Mesendoderm (in vitro differentiated cells): Measurements from ENCODE around the gene ETF1.

ENCODE experiments used
- DNase-seq: peaks from one replicate; pipeline ENCODE4 v3.0.0; 2013
- H2AK5ac ChIP-seq: 2 replicates; pipeline ENCODE4 v1.6.1; 2013; ENCODE audit warnings: low read length, inconsistent platforms
- H2BK120ac ChIP-seq: 2 replicates; pipeline ENCODE4 v1.6.1; 2013; ENCODE audit warnings: low read depth, mild to moderate bottlenecking, low read length, moderate library complexity, mixed read lengths
- H2BK15ac ChIP-seq: replicated peaks from 2 replicates; pipeline ENCODE4 v1.6.1; 2013; ENCODE audit warnings: low read depth, mild to moderate bottlenecking, moderate library complexity
- H2BK5ac ChIP-seq: 2 replicates; pipeline ENCODE4 v1.6.1; 2013; ENCODE audit warnings: low read length, inconsistent platforms
- H3K18ac ChIP-seq: 2 replicates; pipeline ENCODE4 v1.6.1; 2013; ENCODE audit warnings: mild to moderate bottlenecking, low read length, mixed read lengths
- H3K23ac ChIP-seq: one replicate; pipeline ENCODE4 v1.6.1; 2013; ENCODE audit warnings: low read length
- H3K27ac ChIP-seq: 2 replicates; pipeline ENCODE4 v1.5.1; 2013; ENCODE audit warnings: low read depth, mild to moderate bottlenecking, inconsistent platforms, low read length, moderate library complexity
- H3K27me3 ChIP-seq: 2 replicates; pipeline ENCODE4 v1.6.1; 2013; ENCODE audit warnings: low read length, control low read depth, mild to moderate bottlenecking, inconsistent platforms; ENCODE audit not compliant: insufficient read depth, poor library complexity
- H3K36me3 ChIP-seq: 2 replicates; pipeline ENCODE4 v1.6.1; 2013; ENCODE audit warnings: low read length, inconsistent platforms; ENCODE audit not compliant: control insufficient read depth, insufficient read depth
- H3K4ac ChIP-seq: one replicate; pipeline ENCODE4 v1.6.1; 2013; ENCODE audit warnings: low read depth, mild to moderate bottlenecking, low read length, moderate library complexity
- H3K4me1 ChIP-seq: 2 replicates; pipeline ENCODE4 v1.6.1; 2013; ENCODE audit warnings: low read depth, low read length, inconsistent platforms; ENCODE audit not compliant: control insufficient read depth
- H3K4me2 ChIP-seq: 2 replicates; pipeline ENCODE4 v1.6.1; 2013; ENCODE audit warnings: low read length
- H3K4me3 ChIP-seq: 2 replicates; pipeline ENCODE4 v1.5.1; 2013; ENCODE audit warnings: mild to moderate bottlenecking, low read length
- H3K56ac ChIP-seq: one replicate; pipeline ENCODE4 v1.6.1; 2013; ENCODE audit warnings: low read length
- H3K79me1 ChIP-seq: 2 replicates; pipeline ENCODE4 v1.6.1; 2013; ENCODE audit warnings: low read length, inconsistent platforms
- H3K79me2 ChIP-seq: 2 replicates; pipeline ENCODE4 v1.6.1; 2013; ENCODE audit warnings: mild to moderate bottlenecking, low read length; ENCODE audit not compliant: control insufficient read depth, insufficient read depth
- H3K9ac ChIP-seq: 2 replicates; pipeline ENCODE4 v1.6.1; 2013; ENCODE audit warnings: low read length, inconsistent platforms
- H4K5ac ChIP-seq: one replicate; pipeline ENCODE4 v1.6.1; 2013; ENCODE audit warnings: low read length
- H4K8ac ChIP-seq: one replicate; pipeline ENCODE4 v1.6.1; 2013; ENCODE audit warnings: low read depth, mild to moderate bottlenecking, control low read depth, low read length, moderate library complexity
- WGBS: extraction: QIAGEN DNeasy Blood & Tissue Kit; methylation state at CpG from one replicate; pipeline ENCODE4 v1.1.7; 2013; ENCODE audit warnings: low lambda C conversion rate, missing lambda C conversion rate; ENCODE audit not compliant: insufficient coverage; ENCODE audit errors: extremely low coverage; 5-methylcytosine and 5-hydroxymethylcytosine counted together

The ETF1 gene

DNA sequence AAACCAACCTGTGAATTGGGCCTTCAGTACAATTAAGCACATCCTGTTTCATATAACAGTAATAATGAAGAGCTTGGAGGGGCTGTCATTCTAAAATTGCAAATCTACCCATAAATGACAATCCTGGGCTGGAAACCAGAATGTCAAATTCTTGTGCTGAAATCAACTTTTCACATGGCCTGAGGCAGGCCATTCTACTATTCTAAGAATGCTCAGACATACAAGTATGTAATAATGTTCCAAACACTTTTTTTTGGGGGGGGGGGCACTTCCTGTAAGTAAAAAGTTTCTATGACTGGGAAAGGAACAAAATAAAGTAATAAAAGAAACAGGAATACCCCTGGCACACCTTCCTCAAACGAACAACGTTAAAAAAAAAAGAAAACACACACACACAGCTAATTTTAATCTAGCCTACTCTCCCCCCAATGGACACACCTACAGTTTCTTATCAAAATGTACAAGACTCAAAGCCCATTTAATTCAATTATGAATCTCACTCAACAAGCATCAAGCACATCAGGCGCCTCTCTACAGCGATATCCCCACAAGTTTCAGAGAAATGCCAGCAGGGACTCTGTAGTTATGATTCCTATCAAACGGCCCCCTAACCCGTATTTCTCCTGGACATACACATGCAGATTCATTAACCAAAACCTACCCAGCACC lies 1.4 kb downstream of the ETF1 start:
- no peak for DNase-seq
- no peak overlapping the region for H2AK5ac ChIP-seq
- H3K36me3 ChIP-seq, result no peaks in the 10 kb centered on the region
- H3K4me2 ChIP-seq, result peak overlapping the region; percentile 78
- peak overlapping the region; percentile 96 for H3K4me3 ChIP-seq
- no peak overlapping the region for H2BK5ac ChIP-seq
- no peak overlapping the region for H3K23ac ChIP-seq
- no peak overlapping the region for H4K8ac ChIP-seq
- no peak overlapping the region for H3K27ac ChIP-seq
- H3K79me1 ChIP-seq, result peaks cover 9% of the 10 kb centered on the region
- no peaks in the 10 kb centered on the region for H3K27me3 ChIP-seq
- H3K56ac ChIP-seq, result peak overlapping the region; percentile 99
- WGBS, result no CpG with 5 or more reads among the region's 6 CpGs
- H4K5ac ChIP-seq, result no peak overlapping the region
- H3K4me1 ChIP-seq, result peaks cover 4% of the 10 kb centered on the region
- no peak overlapping the region for H3K4ac ChIP-seq
- no peak overlapping the region for H2BK120ac ChIP-seq
- H3K18ac ChIP-seq, result no peak overlapping the region
- H3K79me2 ChIP-seq, result peaks cover 77% of the 10 kb centered on the region
- H2BK15ac ChIP-seq, result no peak overlapping the region
- peak overlapping the region; percentile 98 for H3K9ac ChIP-seq

DNA sequence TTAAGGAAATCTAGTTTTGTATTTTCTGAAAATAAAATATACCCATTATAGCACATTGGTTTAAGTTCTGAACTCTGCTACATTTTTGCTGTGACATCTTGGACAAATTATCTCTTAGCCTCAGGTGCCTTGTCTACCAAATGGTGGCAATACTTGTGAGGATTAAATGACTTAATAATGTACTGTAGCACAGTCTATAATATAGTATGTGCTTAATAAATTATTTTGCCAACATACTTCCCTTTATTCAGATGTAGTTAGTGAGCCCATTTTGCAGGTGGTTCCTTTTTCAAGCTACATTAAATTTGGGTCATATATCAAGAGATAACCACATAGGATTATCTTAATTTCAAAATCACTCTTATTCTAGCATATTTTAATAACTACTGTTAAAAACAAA lies 3.2 kb downstream of the ETF1 start:
- no peak overlapping the region for H3K9ac ChIP-seq
- no peak overlapping the region for H2AK5ac ChIP-seq
- H3K4me3 ChIP-seq, result no peak overlapping the region
- H3K79me2 ChIP-seq, result peaks cover 79% of the 10 kb centered on the region
- H3K23ac ChIP-seq, result no peak overlapping the region
- no peak overlapping the region for H3K4ac ChIP-seq
- no peak overlapping the region for H3K4me2 ChIP-seq
- H2BK15ac ChIP-seq, result no peak overlapping the region
- no peak overlapping the region for H3K18ac ChIP-seq
- no peak for DNase-seq
- H3K36me3 ChIP-seq, result no peaks in the 10 kb centered on the region
- H3K27me3 ChIP-seq, result no peaks in the 10 kb centered on the region
- no peak overlapping the region for H2BK120ac ChIP-seq
- peaks cover under 1% of the 10 kb centered on the region for H3K4me1 ChIP-seq
- H4K8ac ChIP-seq, result no peak overlapping the region
- H2BK5ac ChIP-seq, result no peak overlapping the region
- H3K27ac ChIP-seq, result no peak overlapping the region
- no peak overlapping the region for H4K5ac ChIP-seq
- H3K56ac ChIP-seq, result no peak overlapping the region
- H3K79me1 ChIP-seq, result peaks cover 5% of the 10 kb centered on the region

DNA sequence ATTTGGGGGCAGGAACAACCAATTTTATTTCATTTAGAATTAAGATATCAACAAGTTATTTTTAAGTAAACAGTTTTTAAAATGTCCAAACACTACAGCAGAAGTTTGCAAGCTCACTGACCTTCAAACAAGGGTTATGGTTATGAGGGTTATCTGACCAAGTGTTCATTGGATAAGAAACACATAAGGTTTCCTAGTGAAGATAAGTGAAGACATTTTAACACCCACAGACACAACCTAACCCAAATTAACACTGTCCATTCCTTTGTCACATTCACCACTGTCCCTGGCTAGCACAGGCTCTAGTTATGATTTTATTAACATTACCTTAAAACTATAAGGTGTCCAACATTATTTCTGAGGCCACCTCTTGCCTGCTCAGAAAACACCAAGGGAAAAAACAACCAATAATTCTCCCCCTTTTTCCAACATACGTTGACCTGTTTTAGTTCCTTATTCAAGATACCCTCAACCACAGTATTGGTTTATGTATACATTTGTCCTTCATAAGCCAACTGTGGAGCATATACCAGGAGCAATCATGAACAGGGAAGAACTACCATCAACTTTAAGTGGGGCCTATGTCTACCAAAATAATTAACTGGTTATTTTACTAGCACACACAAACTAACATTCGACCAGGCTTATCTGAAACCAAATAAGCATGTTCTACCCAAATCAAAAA lies 4.0 kb downstream of the ETF1 start:
- Histone ChIP-seq H3K4me2 (no peak overlapping the region), H3K27me3 (no peaks in the 10 kb centered on the region), H3K23ac (no peak overlapping the region), H3K79me1 (peaks cover 7% of the 10 kb centered on the region), H2AK5ac (no peak overlapping the region), H3K9ac (no peak overlapping the region), H3K56ac (no peak overlapping the region), H2BK15ac (no peak overlapping the region), H3K36me3 (no peaks in the 10 kb centered on the region), H3K79me2 (peaks cover 79% of the 10 kb centered on the region), H3K4me1 (no peaks in the 10 kb centered on the region), H4K5ac (no peak overlapping the region), H3K4me3 (no peak overlapping the region), H3K27ac (no peak overlapping the region), H2BK5ac (no peak overlapping the region), H4K8ac (no peak overlapping the region), H3K18ac (no peak overlapping the region), H2BK120ac (no peak overlapping the region), H3K4ac (no peak overlapping the region)
- no CpG with 5 or more reads among the region's 2 CpGs for WGBS
- no peak for DNase-seq

DNA sequence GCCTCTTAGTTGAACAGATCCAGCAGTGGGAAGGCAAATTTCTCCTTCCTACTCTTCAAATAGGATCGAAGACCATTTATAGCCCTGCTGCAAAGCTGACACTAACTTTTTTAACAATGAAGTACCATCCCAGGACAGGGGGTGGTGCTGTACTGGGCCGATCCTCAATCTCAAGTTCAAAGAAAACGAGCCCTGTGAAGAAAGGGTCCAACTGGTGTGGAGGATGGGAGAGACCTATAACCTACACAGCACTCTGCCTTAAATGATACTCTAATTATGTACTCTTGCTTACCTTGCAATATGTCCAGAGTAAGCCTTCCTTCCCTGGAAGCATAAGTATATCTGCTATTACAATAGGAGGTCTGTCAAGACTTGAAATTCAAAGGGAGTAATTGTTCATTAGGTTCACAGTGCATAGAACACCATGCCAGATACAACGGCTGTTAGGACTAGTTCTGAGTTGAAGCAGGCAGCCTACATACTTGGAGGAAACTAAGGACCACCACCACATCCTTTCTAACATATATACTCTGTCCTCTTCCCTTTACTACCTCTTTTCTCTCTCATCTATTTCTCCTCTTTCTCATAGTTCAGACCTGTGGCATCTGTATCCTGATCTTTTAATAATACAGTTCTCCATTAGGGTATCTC lies 6.2 kb downstream of the ETF1 start:
- no peak overlapping the region for H3K23ac ChIP-seq
- H3K4me1 ChIP-seq, result no peaks in the 10 kb centered on the region
- DNase-seq, result peak; percentile 65

DNA sequence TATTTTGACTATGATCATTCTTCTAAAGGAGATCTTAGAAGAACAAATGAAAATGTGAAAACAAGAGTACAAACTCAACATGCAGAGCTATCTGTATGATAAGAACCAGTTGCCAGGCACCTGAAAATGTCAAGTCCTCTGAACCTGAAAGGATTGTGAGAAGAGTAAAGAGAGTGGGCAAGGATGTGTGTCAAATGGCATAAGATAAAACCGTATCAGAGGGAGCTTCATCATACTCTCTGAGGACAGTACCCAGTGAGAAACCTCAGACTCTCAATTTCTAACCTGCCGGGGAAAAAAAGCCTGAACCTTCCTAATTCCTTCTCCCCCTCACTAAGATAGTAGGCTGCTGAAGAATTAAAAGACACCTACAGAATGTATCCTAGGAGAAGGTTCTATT lies 6.8 kb downstream of the ETF1 start:
- H3K79me2 ChIP-seq, result peaks cover 80% of the 10 kb centered on the region
- H3K4me2 ChIP-seq, result no peak overlapping the region
- no peak overlapping the region for H3K18ac ChIP-seq
- H3K36me3 ChIP-seq, result no peaks in the 10 kb centered on the region
- no peaks in the 10 kb centered on the region for H3K27me3 ChIP-seq
- H2AK5ac ChIP-seq, result no peak overlapping the region
- H3K4ac ChIP-seq, result no peak overlapping the region
- no peak overlapping the region for H2BK5ac ChIP-seq
- no peak overlapping the region for H3K56ac ChIP-seq
- no peak overlapping the region for H2BK120ac ChIP-seq
- H3K27ac ChIP-seq, result no peak overlapping the region
- no peaks in the 10 kb centered on the region for H3K4me1 ChIP-seq
- H3K4me3 ChIP-seq, result no peak overlapping the region
- H2BK15ac ChIP-seq, result no peak overlapping the region
- no peak overlapping the region for H4K8ac ChIP-seq
- H3K23ac ChIP-seq, result no peak overlapping the region
- WGBS, result no CpG with 5 or more reads among the region's 2 CpGs
- no peak overlapping the region for H3K9ac ChIP-seq
- DNase-seq, result no peak
- H4K5ac ChIP-seq, result no peak overlapping the region
- peaks cover 6% of the 10 kb centered on the region for H3K79me1 ChIP-seq

More for the DNA sequence above, 6.2 kb downstream of the ETF1 start:
- Histone ChIP-seq H4K5ac (no peak overlapping the region), H3K4me3 (no peak overlapping the region), H2AK5ac (no peak overlapping the region), H3K4me2 (no peak overlapping the region), H3K9ac (no peak overlapping the region), H2BK5ac (no peak overlapping the region), H3K27me3 (no peaks in the 10 kb centered on the region), H3K36me3 (no peaks in the 10 kb centered on the region), H3K4ac (no peak overlapping the region), H2BK15ac (no peak overlapping the region), H3K27ac (no peak overlapping the region), H4K8ac (no peak overlapping the region), H3K56ac (no peak overlapping the region), H2BK120ac (no peak overlapping the region), H3K18ac (no peak overlapping the region), H3K79me1 (peaks cover 6% of the 10 kb centered on the region), H3K79me2 (peaks cover 82% of the 10 kb centered on the region)
- WGBS, result no CpG with 5 or more reads among the region's 4 CpGs
